NCI-H1436 (cell line): Measurements from ENCODE around the gene PDLIM5.
"Not testable (repeated sequence)": the region's sequence is repeated elsewhere in the genome, so short reads cannot be mapped to it uniquely, and the experiment has no call there.

Experiments used
- DNase-seq: peaks from one replicate; lab custom pipeline; 2025; lab: John Stamatoyannopoulos, UW

PDLIM5 gene

GRCh38 chr4:94495408-94495807 lies 43.7 kb downstream of the PDLIM5 start:
- DNase-seq = no peak

DNA sequence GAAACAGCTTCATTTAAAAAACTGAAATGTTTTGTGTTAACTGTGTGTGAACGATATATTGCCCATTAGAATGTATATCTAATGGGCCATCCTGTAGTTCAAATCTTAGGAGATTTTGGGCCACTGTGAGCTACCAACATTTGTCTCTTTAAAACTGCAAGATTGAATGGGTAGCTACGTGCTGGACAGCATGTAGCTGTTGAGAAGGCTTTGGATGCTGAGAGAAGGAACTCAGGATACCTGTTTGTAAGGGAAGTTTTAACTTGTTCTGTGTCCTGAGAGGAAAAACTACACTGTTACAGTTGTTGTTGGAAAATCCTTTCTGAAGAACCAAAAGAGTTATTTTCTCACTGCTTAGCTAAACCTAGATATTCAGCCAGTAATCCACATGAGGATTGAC lies 45.9 kb downstream of the PDLIM5 start:
- no peak for DNase-seq

- no peak for DNase-seq
Measured at GRCh38 chr4:94498502-94498901, 46.8 kb downstream of the PDLIM5 start.

- no peak for DNase-seq
Measured at GRCh38 chr4:94500685-94501084, 48.9 kb downstream of the PDLIM5 start.

- no peak for DNase-seq
Measured at GRCh38 chr4:94504545-94504944, 52.8 kb downstream of the PDLIM5 start.

DNA sequence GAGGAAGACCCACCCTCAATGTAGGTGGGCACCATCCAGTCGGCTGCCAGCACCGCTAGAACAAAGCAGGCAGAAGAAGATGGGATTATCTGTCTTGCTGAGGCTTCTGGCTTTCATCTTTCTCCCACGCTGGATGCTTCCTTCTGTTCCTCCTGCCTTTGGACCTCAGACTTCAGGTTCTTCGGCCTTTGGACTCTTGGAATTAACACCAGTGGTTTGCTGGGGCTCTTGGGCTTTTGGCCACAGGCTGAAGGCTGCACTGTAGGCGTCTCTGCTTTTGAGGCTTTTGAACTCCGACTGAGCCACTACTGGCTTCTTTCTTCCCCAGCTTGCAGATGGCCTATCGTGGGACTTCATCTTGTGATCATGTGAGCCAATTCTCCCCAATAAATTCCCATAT lies 55.1 kb downstream of the PDLIM5 start:
- no peak for DNase-seq

DNA sequence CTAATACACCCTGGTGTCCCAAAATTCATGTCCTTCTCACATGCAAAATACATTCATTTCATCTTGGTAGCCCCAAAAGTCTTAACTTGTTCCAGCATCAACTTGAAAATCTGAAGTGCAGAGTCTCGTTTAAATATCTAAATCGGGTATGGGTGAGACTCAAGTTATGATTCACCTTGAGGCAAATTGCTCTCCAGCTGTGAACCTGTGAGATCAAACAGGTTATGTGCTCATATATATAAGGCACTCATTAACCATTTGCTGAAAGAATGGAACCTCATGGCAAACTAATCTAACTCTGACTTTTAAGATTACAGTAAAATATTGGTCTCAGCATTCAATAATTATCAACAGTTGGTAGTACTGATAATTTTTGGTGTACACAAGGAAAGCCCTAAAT lies 55.5 kb downstream of the PDLIM5 start:
- no peak for DNase-seq

- no peak for DNase-seq
Measured at GRCh38 chr4:94507708-94508107, 56.0 kb downstream of the PDLIM5 start.

DNA sequence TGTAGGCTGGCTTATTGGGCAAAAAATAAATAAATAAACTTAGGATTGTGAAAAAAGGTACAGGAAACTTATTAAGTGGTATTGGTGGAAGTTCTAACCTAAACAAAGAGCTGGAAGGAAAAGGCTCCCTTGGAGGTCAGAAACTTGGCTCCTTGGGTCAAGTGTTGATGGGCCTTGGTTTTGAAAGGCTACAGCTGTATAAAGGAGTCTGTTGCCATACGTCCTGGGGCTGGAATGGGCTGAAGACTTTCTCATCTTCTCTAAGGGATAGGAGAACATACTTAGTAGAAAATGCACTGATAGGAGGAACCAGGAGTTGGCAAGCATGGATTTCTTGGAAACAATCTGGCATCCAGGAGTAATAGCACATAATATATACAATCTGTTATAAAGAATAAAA lies 56.6 kb downstream of the PDLIM5 start:
- no peak for DNase-seq

DNA sequence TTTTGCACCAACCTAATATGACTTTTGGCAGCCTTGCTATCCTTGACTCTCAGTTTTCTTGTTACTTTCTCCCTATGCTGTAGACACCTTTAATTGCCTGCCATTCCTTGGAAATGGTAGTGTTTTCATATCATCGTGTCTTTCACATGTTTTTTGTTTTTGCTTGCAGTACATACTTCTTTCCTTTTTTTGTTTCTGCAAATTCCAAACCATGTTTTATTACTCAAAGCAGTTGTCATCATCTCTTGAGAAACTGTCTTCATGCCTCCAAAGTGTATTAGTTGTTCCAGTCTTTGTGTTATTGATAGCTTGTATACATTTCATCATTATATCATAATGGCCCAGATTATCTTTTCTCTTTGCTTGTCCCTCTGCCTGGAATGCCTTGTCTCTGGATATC lies 57.1 kb downstream of the PDLIM5 start:
- DNase-seq = no peak

GRCh38 chr4:94511591-94511990 lies 59.8 kb downstream of the PDLIM5 start:
- DNase-seq = no peak

DNA sequence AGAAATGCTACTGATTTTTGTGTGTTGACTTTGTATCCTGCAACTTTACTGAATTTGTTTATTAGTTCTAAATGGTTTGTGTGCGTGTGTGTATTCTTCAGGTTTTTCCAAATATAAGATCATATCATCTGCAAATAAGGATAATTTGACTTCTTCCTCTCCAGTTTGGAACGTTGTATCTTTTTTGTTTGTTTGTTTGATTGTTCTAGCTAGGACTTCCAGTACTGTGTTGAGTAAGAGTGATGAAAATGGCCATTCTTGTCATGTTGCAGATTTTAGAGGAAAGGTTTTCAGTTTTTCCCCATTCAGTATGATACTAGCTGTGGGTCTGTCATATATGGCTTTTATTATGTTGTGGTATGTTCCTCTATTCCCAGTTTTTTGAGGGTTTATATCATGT lies 61.8 kb downstream of the PDLIM5 start:
- DNase-seq = not testable (repeated sequence)

GRCh38 chr4:94515365-94515764 lies 63.6 kb downstream of the PDLIM5 start:
- DNase-seq = no peak

DNA sequence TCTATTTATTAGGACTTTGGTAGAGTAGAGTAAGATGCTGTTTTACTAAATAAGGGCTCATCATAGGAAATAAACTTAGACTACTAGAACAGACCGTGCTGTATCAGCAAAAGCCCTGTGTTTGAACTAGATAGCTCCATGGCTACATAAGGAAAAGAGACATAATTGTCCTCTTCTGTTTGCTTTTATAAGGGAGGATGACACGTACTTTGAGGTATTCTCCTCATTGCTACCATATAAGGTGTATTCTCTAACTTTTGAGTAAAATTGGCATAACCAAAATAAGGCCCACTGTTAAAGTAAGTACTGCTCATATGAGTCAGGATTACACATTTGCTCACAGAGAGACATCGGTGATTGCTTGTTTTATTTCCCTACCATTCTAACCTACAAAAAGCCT lies 64.3 kb downstream of the PDLIM5 start:
- DNase-seq = no peak

DNA sequence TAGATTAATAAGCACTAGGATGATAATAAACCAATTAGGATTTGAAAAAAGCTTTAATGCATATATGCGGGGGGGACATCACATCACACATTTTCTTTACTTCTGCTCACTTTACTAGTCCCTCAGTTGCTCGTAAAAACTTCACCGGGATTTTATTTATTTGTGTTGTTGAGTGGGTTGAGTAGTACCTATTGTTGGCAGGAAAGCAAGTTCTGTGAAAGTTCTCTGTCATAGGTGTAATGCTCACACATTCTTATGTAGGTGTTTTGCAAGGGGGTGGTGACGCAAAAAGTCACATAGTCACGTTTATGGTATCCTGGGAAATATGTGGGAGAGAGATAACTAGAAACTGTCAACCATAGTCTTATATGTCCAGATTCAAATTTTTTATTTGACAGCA lies 65.3 kb downstream of the PDLIM5 start:
- no peak for DNase-seq

DNA sequence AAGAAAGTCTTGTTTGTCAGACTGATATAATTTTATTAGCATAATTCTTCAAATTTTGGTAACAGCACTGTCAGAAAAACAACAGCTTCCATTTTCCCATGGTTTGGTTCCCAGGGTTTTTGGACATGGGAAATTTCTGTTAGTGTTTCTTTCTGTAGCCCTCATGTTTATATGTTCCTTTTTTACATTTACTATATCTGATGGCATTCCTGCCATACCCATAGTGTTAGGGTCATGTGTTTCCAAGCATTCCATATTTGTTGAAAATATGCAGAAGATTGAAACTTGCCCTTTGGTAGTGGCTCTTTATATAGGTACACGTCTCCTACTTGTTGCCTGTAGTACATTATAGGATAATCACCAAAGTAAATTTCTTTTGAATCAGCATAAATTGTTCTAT lies 65.8 kb downstream of the PDLIM5 start:
- no peak for DNase-seq

DNA sequence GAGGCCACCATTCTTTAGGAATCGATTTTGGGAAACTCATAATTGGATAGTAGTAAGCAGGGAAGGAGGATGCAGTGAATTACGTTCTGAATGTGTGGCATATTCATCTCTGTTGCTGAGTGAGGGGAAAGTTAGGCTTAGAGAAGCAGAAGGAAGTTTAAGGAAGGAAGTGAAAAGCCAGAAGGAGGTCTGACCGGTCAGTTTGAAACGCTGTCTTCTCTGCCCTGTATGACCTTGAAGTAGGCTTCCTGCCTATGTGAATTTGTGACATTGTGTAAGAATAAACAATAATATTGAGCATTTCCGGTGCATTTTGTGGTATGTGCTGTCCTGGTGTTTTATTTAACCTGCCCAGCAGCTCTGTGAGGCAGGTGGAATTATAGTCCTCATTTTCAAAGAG lies 67.3 kb downstream of the PDLIM5 start:
- no peak for DNase-seq

DNA sequence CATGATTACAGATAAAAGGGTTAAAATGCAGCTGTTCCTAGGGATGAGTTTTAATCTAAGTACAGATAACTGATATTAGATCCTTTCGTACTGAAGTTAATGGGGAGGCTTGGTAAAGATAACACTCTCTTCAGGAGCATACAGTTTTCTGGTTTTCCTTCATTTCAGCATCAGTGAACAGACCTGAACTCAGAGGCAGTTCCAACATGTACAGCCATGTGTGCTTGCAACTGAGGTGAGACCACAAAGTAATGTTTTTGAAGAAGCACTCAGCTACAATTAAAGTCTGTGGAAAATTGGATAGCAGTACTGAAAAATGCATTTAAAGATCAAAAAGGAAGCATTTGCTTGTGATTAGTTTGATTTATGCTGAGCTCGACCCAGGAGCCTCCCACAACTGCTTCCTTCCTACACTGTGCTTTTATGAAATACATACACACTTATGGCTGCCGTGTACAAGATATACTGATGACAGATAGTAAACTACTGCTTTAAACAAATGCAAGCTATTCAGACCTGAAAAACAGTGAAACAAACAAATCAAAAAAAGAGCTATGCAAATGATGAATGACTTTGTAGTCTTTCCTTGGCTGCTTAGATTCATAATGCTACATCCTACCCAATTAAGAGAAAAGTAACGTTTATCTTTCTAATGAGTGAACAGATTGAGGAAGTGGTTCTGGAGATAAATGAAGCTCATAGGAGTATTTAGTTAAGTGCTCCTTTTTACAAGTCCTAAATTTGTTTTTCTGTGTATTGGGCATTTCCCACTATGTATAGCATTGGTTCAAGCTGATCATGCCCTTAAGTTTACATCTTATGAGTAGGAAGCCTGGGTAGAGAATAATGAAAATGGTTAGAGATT lies 68.4 kb downstream of the PDLIM5 start:
- no peak for DNase-seq

- no peak for DNase-seq
Measured at GRCh38 chr4:94523033-94523580, 71.4 kb downstream of the PDLIM5 start.

- no peak for DNase-seq
Measured at GRCh38 chr4:94523617-94524016, 71.9 kb downstream of the PDLIM5 start.

DNA sequence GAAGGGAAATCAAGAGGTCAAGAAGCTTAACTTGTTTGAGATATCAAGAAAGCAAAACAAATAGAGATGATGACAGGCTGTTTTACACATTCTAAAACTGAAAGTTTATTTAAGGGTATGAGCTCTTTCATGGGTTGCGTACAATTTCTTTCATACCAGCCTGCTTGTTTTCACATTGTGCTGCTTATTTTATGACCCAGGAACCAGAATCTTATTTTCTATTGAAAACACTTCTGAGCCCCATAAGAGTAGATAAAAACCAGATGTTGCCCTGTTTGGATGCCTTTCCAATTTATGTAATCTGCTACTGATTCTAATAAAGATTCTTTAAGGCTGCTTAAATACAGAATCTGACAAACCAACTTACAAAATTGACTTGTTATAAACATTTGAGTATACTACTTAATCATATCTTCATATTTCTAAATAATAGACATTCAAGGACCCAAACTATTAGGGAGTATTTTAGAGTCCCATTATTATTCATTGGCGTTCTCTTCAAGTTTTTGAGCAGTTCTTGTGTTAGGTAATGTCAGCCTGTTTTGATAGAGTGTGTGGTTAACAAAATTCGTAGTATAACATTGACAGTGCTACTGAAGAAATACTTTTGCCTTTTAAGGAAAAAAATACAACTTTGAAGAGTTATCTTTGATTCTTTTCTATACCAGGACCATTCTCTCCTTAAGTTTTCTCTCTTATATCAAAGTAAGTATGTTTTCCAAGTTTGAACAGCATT lies 74.4 kb downstream of the PDLIM5 start:
- no peak for DNase-seq

- no peak for DNase-seq
Measured at GRCh38 chr4:94527556-94528233, 76.0 kb downstream of the PDLIM5 start.
